Uterus (tissue), 4 donors: ENCODE results near the gene COX7C. TPM values are rescaled to one million over a fixed set of nuclear protein-coding genes. Genes with fewer than 3 reads are reported as not detected.

ENCODE experiments used
- DNase-seq, 2 donors: peaks; one replicate each; pipeline ENCODE4 v3.0.0-alpha.2; 2019 to 2020
- H3K27ac ChIP-seq, 2 donors: fragments of 200-600 bp; sonication (generic); 1 replicate in 1 of 2; 2 replicates in 1 of 2; pipeline ENCODE4 v1.5.1; 2016 to 2018
- H3K27me3 ChIP-seq, 2 donors: fragments of 200-600 bp; sonication (generic); one replicate each; pipeline ENCODE4 v1.5.1; 2018 to 2019; ENCODE audit warnings: control low read depth in 1 of 2
- H3K36me3 ChIP-seq, 2 donors: fragments of 200-600 bp; sonication (generic); one replicate each; pipeline ENCODE4 v1.5.1; 2019; ENCODE audit warnings: control low read depth in 1 of 2
- H3K4me1 ChIP-seq, 2 donors: fragments of 200-600 bp; sonication (generic); one replicate each; pipeline ENCODE4 v1.5.1; 2018 to 2019; ENCODE audit warnings: control low read depth in 1 of 2
- H3K4me3 ChIP-seq, 2 donors: fragments of 200-600 bp; sonication (generic); 1 replicate in 1 of 2; 2 replicates in 1 of 2; pipeline ENCODE4 v1.5.1; 2018 to 2019; ENCODE audit warnings: mild to moderate bottlenecking in 1 of 2
- H3K9me3 ChIP-seq, 2 donors: fragments of 200-600 bp; sonication (generic); one replicate each; pipeline ENCODE4 v1.5.1; 2019; ENCODE audit warnings: control low read depth in 1 of 2
- POLR2A ChIP-seq, 2 donors: fragments of 450-650 bp; IDR thresholded peaks; one replicate each; pipeline ENCODE4 v1.6.1; 2016; ENCODE audit warnings: antibody characterized with exemption in 2 of 2, mild to moderate bottlenecking in 1 of 2, moderate library complexity in 1 of 2
- intact Hi-C: fragments of 100-400 bp; cut with DNase I; formaldehyde crosslinking; loops from one replicate; pipeline ENCODE4 v1.15.1; 2023; ENCODE audit warnings: low total_unique reads
- total RNA-seq, 4 donors: library from RNA; depleted of rRNA in 3 of 4; stranded (reverse); fragments of >200 nt in 3 of 4; gene quantifications; one replicate each; pipeline versions ENCODE4 v1.1.0 to v1.2.4, GENCODE V29; 2014 to 2023
- TF ChIP-seq, protein P1 (sequence below), 4 experiments: fragments of 200-600 bp in 2 of 4; fragments of 450-650 bp in 2 of 4; sonication (generic) in 2 of 4; IDR thresholded peaks; one replicate each; pipeline ENCODE4 v1.5.1; 2016 to 2019; ENCODE audit warnings: antibody characterized with exemption in 4 of 4, mild to moderate bottlenecking in 2 of 4, moderate library complexity in 1 of 4
- donor health status: DM: yes; HTN: yes; CAD: no.

The COX7C gene
- total RNA-seq, 4 donors from 2014 or later, result 152 to 723 (median 321) TPM

DNA sequence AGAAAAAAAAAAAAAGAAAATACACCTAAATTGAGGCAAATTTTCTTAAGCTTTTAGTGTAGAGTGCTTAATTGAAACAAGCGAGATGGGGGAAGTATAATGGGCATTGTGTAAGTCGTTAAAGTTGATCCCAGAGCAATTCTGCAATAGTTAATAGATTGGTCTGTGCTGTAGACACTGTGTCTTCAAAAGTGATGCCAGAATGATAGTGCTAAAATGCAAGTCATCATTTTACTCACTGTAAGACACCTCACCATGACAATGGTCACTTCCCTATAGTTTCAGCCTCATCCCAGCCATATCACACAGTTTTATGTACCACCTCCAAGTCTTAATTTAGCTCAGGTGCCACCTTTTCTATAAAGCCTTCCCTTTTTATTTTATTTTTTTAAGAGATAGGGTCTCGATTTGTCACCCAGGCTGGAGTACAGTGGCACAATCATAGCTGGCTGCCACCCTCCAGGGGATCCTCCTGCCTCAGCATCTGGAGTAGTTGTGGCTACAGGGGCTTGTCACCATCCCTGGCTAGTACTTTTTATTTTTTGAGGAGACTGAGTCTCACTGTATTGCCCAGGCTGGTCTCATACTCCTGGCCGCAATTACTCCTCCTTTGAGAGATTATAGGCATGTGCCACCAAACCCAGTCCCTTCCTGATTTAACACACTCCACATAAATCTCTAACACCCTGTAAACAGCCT is 6.2 kb downstream of the COX7C start:
- Histone ChIP-seq H3K4me3 (no peak overlapping the region), H3K27ac (no peak overlapping the region), H3K9me3 (no peaks in the 10 kb centered on the region), H3K4me1 (no peaks in the 10 kb centered on the region), H3K27me3 (no peaks in the 10 kb centered on the region), H3K36me3 (no peaks in the 10 kb centered on the region)
- no peak for TF ChIP-seq POLR2A (IDR thresholded peaks at IDR 0.05)
- TF ChIP-seq, protein P1, sequence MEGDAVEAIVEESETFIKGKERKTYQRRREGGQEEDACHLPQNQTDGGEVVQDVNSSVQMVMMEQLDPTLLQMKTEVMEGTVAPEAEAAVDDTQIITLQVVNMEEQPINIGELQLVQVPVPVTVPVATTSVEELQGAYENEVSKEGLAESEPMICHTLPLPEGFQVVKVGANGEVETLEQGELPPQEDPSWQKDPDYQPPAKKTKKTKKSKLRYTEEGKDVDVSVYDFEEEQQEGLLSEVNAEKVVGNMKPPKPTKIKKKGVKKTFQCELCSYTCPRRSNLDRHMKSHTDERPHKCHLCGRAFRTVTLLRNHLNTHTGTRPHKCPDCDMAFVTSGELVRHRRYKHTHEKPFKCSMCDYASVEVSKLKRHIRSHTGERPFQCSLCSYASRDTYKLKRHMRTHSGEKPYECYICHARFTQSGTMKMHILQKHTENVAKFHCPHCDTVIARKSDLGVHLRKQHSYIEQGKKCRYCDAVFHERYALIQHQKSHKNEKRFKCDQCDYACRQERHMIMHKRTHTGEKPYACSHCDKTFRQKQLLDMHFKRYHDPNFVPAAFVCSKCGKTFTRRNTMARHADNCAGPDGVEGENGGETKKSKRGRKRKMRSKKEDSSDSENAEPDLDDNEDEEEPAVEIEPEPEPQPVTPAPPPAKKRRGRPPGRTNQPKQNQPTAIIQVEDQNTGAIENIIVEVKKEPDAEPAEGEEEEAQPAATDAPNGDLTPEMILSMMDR (IDR thresholded peaks at IDR 0.05), result no peak
- no peak for DNase-seq
- intact Hi-C loops, result no loop called here

DNA sequence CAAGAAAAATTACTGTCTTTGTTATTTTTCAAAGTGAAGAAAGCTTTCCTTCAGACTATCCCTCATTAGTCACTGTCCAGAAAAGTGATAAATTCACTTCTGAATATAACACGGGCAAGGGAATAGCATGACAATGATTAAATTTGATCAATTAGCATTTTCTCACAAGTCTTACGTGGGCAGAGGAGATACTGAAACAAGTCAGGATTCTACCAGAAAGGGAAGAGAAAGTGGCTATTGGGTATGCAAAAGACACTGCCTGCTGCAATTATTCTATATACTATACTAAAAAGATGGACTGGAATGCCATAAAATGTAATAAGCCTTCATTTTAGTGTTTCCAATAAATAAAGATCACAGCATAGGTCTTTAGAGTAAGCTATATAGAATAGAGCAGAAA is 7.4 kb downstream of the COX7C start:
- Histone ChIP-seq H3K27me3 (no peaks in the 10 kb centered on the region), H3K4me3 (no peak overlapping the region), H3K4me1 (no peaks in the 10 kb centered on the region), H3K9me3 (no peaks in the 10 kb centered on the region), H3K27ac (no peak overlapping the region), H3K36me3 (no peaks in the 10 kb centered on the region)
- intact Hi-C loops, result no loop called here
- TF ChIP-seq, protein P1 (IDR thresholded peaks at IDR 0.05), result no peak
- no peak for TF ChIP-seq POLR2A (IDR thresholded peaks at IDR 0.05)
- no peak for DNase-seq

- Histone ChIP-seq H3K4me1 (no peaks in the 10 kb centered on the region), H3K9me3 (no peaks in the 10 kb centered on the region), H3K27me3 (no peaks in the 10 kb centered on the region), H3K36me3 (no peaks in the 10 kb centered on the region), H3K4me3 (no peak overlapping the region), H3K27ac (no peak overlapping the region)
- no peak for DNase-seq
- intact Hi-C loops, result no loop called here
- TF ChIP-seq, protein P1 (IDR thresholded peaks at IDR 0.05), result no peak
- no peak for TF ChIP-seq POLR2A (IDR thresholded peaks at IDR 0.05)
Observed at GRCh38 chr5:86626149-86626548, 8.4 kb downstream of the COX7C start.

DNA sequence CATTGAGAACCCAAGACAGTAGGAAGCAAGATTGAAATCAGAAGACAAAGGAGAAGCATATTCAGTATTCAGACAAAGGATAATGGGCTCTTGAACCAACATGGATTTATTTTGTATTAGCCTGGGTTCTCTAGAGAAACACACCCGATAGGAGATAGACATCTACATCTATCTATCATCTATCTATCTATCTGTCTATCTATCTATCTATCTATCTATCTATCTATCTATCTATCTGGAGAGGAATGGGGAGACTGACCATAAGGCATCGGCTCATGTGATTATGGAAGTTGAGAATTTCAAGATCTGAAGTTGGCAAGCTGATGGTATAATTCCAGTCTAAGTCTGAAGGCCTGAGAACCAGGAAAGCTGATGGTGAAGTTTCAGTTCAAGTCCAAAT is 13.4 kb downstream of the COX7C start:
- no peak for TF ChIP-seq POLR2A (IDR thresholded peaks at IDR 0.05)
- TF ChIP-seq, protein P1 (IDR thresholded peaks at IDR 0.05), result no peak
- Histone ChIP-seq H3K27ac (no peak overlapping the region), H3K9me3 (no peaks in the 10 kb centered on the region), H3K27me3 (no peaks in the 10 kb centered on the region), H3K36me3 (no peaks in the 10 kb centered on the region), H3K4me3 (no peak overlapping the region), H3K4me1 (no peaks in the 10 kb centered on the region)
- no peak for DNase-seq
- intact Hi-C loops, result no loop called here

DNA sequence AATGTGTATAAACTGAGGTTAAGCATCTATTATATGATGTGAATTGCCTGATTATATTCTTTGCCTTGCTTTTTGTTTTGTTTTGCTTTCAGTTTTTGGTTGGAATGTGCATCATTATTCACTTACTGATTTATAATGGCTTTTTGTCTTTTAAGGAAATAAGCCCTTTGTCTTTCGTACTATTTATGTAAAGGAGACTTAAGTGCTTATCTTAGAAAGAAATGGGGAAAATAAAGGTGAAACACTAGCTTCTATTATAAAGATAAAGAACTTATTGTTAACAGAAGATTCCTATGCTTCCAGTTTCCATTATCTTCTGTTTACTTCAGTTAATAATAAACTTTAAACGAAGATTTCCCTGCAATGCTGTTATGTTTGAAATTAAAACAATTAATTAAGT is 23.3 kb downstream of the COX7C start:
- no peak overlapping the region for H3K27ac ChIP-seq

More for the DNA sequence above, 23.3 kb downstream of the COX7C start:
- Histone ChIP-seq H3K27me3 (no peaks in the 10 kb centered on the region), H3K4me3 (no peak overlapping the region), H3K4me1 (no peaks in the 10 kb centered on the region), H3K9me3 (no peaks in the 10 kb centered on the region), H3K36me3 (no peaks in the 10 kb centered on the region)
- intact Hi-C loops, result no loop called here
- TF ChIP-seq, protein P1 (IDR thresholded peaks at IDR 0.05), result no peak
- no peak for TF ChIP-seq POLR2A (IDR thresholded peaks at IDR 0.05)
- DNase-seq, result no peak
